Breast epithelium (tissue), 3 donors: ENCODE measurements around the gene KRT86.

Experiments
- POLR2A ChIP-seq: fragments of 450-650 bp; IDR thresholded peaks from one replicate; pipeline ENCODE4 v1.6.1; 2016; ENCODE audit warnings: antibody characterized with exemption, mild to moderate bottlenecking, moderate library complexity
- POLR2AphosphoS5 ChIP-seq, 3 donors: sonication (generic); formaldehyde crosslinking; IDR thresholded peaks; one replicate each; pipeline ENCODE4 v1.6.1; 2017; ENCODE audit warnings: antibody characterized with exemption in 3 of 3
- TF ChIP-seq, protein P1 (sequence below), 3 donors: fragments of 450-650 bp; IDR thresholded peaks; one replicate each; pipeline ENCODE4 v1.5.1; 2016 to 2017; ENCODE audit warnings: antibody characterized with exemption in 3 of 3, mild to moderate bottlenecking in 3 of 3, moderate library complexity in 3 of 3

DNA sequence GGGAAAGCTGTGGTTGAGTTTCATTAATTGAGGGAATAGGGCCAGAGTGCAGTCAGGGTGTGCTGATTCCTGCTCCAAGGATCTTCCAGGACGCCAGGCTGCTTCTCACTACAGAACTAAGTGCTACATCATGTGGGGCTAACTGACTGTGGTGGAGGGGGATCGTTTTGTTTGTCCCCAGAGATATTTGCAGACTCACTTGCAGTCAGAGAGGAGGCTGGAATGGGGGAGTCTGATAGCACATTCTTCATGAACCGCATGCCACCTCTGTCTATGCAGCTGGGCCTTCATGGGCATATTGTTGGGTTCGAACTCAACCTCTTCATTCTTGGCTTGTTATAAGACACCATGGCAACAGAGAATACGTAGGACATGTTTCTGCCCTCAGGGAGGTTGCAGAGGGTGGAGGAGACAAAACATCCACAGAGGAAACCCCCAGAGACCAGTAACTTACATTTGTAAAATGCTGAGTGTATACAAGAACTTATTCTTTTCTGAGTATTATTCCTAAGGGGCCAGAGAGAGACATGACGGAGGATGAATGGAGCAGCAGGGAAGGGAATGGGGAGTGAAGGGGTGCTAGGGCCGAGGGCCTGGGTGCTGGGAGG, 28.4 kb upstream of the KRT86 start:
- TF ChIP-seq, protein P1, sequence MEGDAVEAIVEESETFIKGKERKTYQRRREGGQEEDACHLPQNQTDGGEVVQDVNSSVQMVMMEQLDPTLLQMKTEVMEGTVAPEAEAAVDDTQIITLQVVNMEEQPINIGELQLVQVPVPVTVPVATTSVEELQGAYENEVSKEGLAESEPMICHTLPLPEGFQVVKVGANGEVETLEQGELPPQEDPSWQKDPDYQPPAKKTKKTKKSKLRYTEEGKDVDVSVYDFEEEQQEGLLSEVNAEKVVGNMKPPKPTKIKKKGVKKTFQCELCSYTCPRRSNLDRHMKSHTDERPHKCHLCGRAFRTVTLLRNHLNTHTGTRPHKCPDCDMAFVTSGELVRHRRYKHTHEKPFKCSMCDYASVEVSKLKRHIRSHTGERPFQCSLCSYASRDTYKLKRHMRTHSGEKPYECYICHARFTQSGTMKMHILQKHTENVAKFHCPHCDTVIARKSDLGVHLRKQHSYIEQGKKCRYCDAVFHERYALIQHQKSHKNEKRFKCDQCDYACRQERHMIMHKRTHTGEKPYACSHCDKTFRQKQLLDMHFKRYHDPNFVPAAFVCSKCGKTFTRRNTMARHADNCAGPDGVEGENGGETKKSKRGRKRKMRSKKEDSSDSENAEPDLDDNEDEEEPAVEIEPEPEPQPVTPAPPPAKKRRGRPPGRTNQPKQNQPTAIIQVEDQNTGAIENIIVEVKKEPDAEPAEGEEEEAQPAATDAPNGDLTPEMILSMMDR (IDR thresholded peaks at IDR 0.05): no peak
- TF ChIP-seq POLR2AphosphoS5 (IDR thresholded peaks at IDR 0.05) (no peak), POLR2A (no peak)
